Nucleus accumbens (tissue), 56 donors: ENCODE results near the gene NLRP8.
"Not testable (repeated sequence)": the region's sequence is repeated elsewhere in the genome, so short reads cannot be mapped to it uniquely, and the experiment has no call there.

Source experiments
- DNase-seq, 56 donors: peaks; one replicate each; lab custom pipeline; 2025; lab: John Stamatoyannopoulos, UW

The NLRP8 gene

GRCh38 chr19:55962186-55962585 lies 14.6 kb downstream of the NLRP8 start:
- DNase-seq: no peak

GRCh38 chr19:55973982-55974381 lies 26.4 kb downstream of the NLRP8 start:
- no peak for DNase-seq

GRCh38 chr19:55980415-55980814 lies 32.8 kb downstream of the NLRP8 start:
- DNase-seq: no peak

- no peak for DNase-seq
Measured at GRCh38 chr19:55985254-55985653, 37.6 kb downstream of the NLRP8 start.

- no peak for DNase-seq
Measured at GRCh38 chr19:55986487-55986886, 38.9 kb downstream of the NLRP8 start, which contains the start of gene NLRP5. TSS of gene NLRP5 (plus strand) at chr19:55986775.

- DNase-seq: no peak
Measured at GRCh38 chr19:55990831-55991230, 43.2 kb downstream of the NLRP8 start.

GRCh38 chr19:55993492-55993891 lies 45.9 kb downstream of the NLRP8 start:
- no peak for DNase-seq

GRCh38 chr19:56014765-56015164 lies 67.1 kb downstream of the NLRP8 start:
- no peak for DNase-seq

GRCh38 chr19:56015756-56016155 lies 68.1 kb downstream of the NLRP8 start:
- no peak for DNase-seq

- DNase-seq: not testable (repeated sequence)
Measured at GRCh38 chr19:56019325-56019724, 71.7 kb downstream of the NLRP8 start.

- not testable (repeated sequence) for DNase-seq
Measured at GRCh38 chr19:56020355-56020975, 72.8 kb downstream of the NLRP8 start.

- DNase-seq: no peak
Measured at GRCh38 chr19:56026769-56027168, 79.1 kb downstream of the NLRP8 start.
